Renal pelvis (tissue), 4 donors: ENCODE data around the gene OR52N5. TPM values are rescaled to one million over a fixed set of nuclear protein-coding genes. Genes with fewer than 3 reads are reported as not detected.

Source experiments
- DNase-seq: peaks from one replicate; pipeline ENCODE4 v3.0.0-alpha.2; 2013
- polyA plus RNA-seq, 3 donors: library from polyadenylated mRNA; unstranded; fragments of 120-200 nt; gene quantifications; one replicate each; pipeline ENCODE4 v1.2.1, GENCODE V29; 2013; ENCODE audit not compliant: insufficient read length in 3 of 3

The OR52N5 gene
- polyA plus RNA-seq, 3 donors: not detected

- no peak for DNase-seq
Measured at GRCh38 chr11:5726351-5726750, 56.8 kb downstream of the OR52N5 start.

Other genes starting within 250 kb of the OR52N5 start
- gene OR52H1, start 234.8 kb downstream of the OR52N5 start, polyA plus RNA-seq: under 1 TPM in 1 of 3 donors, not detected in 2; 0.17 TPM
- not detected for gene OR52B6, start 202.5 kb downstream of the OR52N5 start, polyA plus RNA-seq
- gene TRIM6, start 186.7 kb downstream of the OR52N5 start, polyA plus RNA-seq: 10 to 100 TPM; 20.0 to 38.2 (median 27.1) TPM
- 1 to 10 TPM; 6.7 to 9.0 (median 7.9) TPM for gene TRIM34, start 158.4 kb downstream of the OR52N5 start, polyA plus RNA-seq
- 10 to 100 TPM; 34.1 to 51.7 (median 43.5) TPM for gene TRIM5, start 98.3 kb downstream of the OR52N5 start, polyA plus RNA-seq
- gene TRIM22, start 93.6 kb downstream of the OR52N5 start, polyA plus RNA-seq: 10 to 100 TPM in 1 of 3 donors, 1 to 10 TPM in 2; 5.3 to 10.8 (median 7.7) TPM
- not detected for gene OR56B1, start 46.9 kb downstream of the OR52N5 start, polyA plus RNA-seq
- not detected for gene OR52N4, start 29.1 kb downstream of the OR52N5 start, polyA plus RNA-seq
- gene OR52N1, start 7.9 kb upstream of the OR52N5 start, polyA plus RNA-seq: not detected
- not detected for gene OR52N2, start 25.6 kb upstream of the OR52N5 start, polyA plus RNA-seq
- not detected for gene OR52E6, start 58.5 kb upstream of the OR52N5 start, polyA plus RNA-seq
- gene OR52E8, start 74.3 kb upstream of the OR52N5 start, polyA plus RNA-seq: not detected
- not detected for gene OR52E4, start 97.3 kb upstream of the OR52N5 start, polyA plus RNA-seq
- not detected for gene OR52E5, start 109.9 kb upstream of the OR52N5 start, polyA plus RNA-seq
- not detected for gene OR56A3, start 158.9 kb upstream of the OR52N5 start, polyA plus RNA-seq
- gene OR56A5, start 185.1 kb upstream of the OR52N5 start, polyA plus RNA-seq: not detected
- not detected for gene OR52L1, start 203.6 kb upstream of the OR52N5 start, polyA plus RNA-seq
- gene OR56A4, start 223.6 kb upstream of the OR52N5 start, polyA plus RNA-seq: under 1 TPM; 0.04 to 0.12 (median 0.06) TPM
- not detected for gene OR56A1, start 247.4 kb upstream of the OR52N5 start, polyA plus RNA-seq